ENCODE data around the gene DST. TPM values are rescaled to one million over a fixed set of nuclear protein-coding genes. Genes with fewer than 3 reads are reported as not detected.

The DST gene
- total and polyA plus RNA-seq, 2 donors (not counting 1 experiment from before 2014, with no cell fraction given) = 78.6 to 670 TPM

DNA sequence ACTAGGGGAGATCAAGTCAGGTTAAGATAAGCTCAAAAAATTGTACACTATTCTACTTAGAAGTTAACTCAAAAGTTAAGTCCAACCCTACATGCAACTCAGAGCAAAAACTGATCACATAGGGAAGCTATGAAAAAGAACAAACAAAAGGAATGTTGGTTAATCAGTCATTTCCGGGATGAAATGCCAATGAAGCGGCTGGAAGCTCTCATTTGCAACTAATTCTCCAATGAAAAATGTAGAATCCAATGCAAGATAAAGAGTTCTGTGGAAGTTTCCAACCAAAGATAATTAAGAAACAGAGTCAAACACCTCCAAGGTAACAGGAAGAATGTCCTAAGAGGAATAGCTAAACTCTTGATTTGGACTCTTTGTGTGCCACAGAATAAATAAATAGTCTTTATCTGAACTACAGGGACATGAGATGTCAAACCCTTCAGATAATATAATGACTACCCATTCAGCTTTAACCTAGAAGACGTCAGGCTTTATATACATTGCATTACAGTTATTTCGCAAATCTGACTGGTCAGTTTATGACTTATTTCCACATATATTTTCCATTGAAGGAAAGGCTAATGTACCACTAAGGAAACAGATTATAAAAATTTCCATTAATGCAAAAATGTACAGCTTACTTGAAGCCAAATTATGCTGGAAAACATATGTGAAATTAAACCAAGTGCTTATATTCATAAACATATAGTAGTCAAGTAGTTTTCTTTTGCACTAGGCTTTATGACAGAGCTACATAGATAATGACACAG, 48.0 kb upstream of the DST start:
- no peaks in the 10 kb centered on the region for H4K20me1 ChIP-seq (ENCODE audit: control insufficient read depth, extremely low read depth, insufficient read depth, low read length)
- H3K4me3 ChIP-seq (replicated peaks in 1 of 4; ENCODE audit: control extremely low read depth in 1 of 4, insufficient read depth in 1 of 4, low read depth in 3 of 4, low read length in 4 of 4) = peak overlapping the region; percentile 42 to 85 (median 50)
- peak overlapping the region; percentile 86 for H3K4me2 ChIP-seq (ENCODE audit: extremely low read depth, insufficient read depth, low read length)
- no peaks in the 10 kb centered on the region for H3K9me3 ChIP-seq (ENCODE audit: control insufficient read depth, insufficient read depth, low read depth, low read length)
- H3K36me3 ChIP-seq (ENCODE audit: control insufficient read depth, insufficient read depth, low read length) = no peaks in the 10 kb centered on the region
- H3K27ac ChIP-seq (ENCODE audit: insufficient read depth, low read length) = peak overlapping the region; percentile 77
- TF ChIP-seq, protein P1, sequence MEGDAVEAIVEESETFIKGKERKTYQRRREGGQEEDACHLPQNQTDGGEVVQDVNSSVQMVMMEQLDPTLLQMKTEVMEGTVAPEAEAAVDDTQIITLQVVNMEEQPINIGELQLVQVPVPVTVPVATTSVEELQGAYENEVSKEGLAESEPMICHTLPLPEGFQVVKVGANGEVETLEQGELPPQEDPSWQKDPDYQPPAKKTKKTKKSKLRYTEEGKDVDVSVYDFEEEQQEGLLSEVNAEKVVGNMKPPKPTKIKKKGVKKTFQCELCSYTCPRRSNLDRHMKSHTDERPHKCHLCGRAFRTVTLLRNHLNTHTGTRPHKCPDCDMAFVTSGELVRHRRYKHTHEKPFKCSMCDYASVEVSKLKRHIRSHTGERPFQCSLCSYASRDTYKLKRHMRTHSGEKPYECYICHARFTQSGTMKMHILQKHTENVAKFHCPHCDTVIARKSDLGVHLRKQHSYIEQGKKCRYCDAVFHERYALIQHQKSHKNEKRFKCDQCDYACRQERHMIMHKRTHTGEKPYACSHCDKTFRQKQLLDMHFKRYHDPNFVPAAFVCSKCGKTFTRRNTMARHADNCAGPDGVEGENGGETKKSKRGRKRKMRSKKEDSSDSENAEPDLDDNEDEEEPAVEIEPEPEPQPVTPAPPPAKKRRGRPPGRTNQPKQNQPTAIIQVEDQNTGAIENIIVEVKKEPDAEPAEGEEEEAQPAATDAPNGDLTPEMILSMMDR (conservative IDR thresholded peaks at IDR 0.05 in 1 of 2, IDR thresholded peaks at IDR 0.05 in 1 of 2; ENCODE audit: low read depth in 1 of 2, low read length in 2 of 2) = no peak
- TF ChIP-seq EZH2 (IDR thresholded peaks at IDR 0.05; ENCODE audit: low read length, missing control alignments) = no peak
- peaks cover 63% of the 10 kb centered on the region for H3K79me2 ChIP-seq (ENCODE audit: control insufficient read depth, insufficient read depth, low read length)
- H3K4me1 ChIP-seq (ENCODE audit: control insufficient read depth, extremely low read depth, insufficient read depth, low read length) = peaks cover 19% of the 10 kb centered on the region
- DNase-seq (ENCODE audit: low read depth in 2 of 2) = peak; percentile 71 to 89
- no peak overlapping the region for H3K9ac ChIP-seq (ENCODE audit: insufficient read depth, low read length)
- no peak overlapping the region for H2AFZ ChIP-seq (ENCODE audit: low read length)
- H3K27me3 ChIP-seq (ENCODE audit: control insufficient read depth, insufficient read depth, low read length) = no peaks in the 10 kb centered on the region

DNA sequence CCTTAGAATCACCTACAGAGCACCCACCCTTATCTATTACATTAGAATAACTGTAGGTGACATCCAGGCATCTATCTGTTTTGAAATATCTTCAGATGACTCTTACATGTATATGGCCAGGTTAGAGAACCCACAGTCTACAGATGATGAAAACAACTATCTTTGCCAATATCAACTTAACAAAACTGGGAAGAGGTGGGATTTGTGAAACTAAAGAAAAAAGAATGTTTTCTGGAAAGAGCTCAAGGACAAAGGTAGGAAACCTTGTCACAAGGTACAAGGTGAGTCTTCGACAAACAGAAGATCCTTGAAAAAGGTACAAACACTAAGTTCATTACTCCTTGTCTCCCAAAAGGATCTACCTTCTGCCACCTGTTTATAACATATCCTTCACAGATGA, 47.0 kb upstream of the DST start:
- peak overlapping the region in 3 of 4 experiments; percentile 42 to 85 (median 55) for H3K4me3 ChIP-seq (replicated peaks in 1 of 4; ENCODE audit: control extremely low read depth in 1 of 4, insufficient read depth in 1 of 4, low read depth in 3 of 4, low read length in 4 of 4)

DNA sequence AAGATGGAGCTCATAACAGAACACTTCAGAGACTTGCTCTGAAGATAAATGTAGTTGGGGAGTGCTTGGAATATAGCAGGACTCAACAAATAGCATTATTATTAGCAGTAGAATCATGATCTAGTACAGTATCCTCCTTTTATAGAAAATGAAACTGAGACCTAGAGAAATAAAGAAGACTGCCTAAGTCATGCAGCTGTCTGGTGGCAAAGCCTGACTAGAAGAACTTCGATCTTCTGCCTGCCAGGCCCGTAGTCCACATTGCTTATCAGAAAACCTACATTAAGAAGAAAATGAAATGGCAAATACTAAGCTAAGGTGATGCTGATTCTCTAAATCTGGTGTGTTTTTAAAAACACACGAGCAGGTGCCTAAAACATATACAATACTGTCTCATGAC, 46.4 kb upstream of the DST start:
- no peak overlapping the region for H3K9ac ChIP-seq (ENCODE audit: insufficient read depth, low read length)
- no peaks in the 10 kb centered on the region for H3K36me3 ChIP-seq (ENCODE audit: control insufficient read depth, insufficient read depth, low read length)
- H3K4me3 ChIP-seq (replicated peaks in 1 of 4; ENCODE audit: control extremely low read depth in 1 of 4, insufficient read depth in 1 of 4, low read depth in 3 of 4, low read length in 4 of 4) = peak overlapping the region; percentile 3 to 85 (median 48)
- TF ChIP-seq EZH2 (IDR thresholded peaks at IDR 0.05; ENCODE audit: low read length, missing control alignments) = no peak
- TF ChIP-seq, protein P1 (conservative IDR thresholded peaks at IDR 0.05 in 1 of 2, IDR thresholded peaks at IDR 0.05 in 1 of 2; ENCODE audit: low read depth in 1 of 2, low read length in 2 of 2) = no peak
- no peak for DNase-seq (ENCODE audit: low read depth in 2 of 2)
- H3K79me2 ChIP-seq (ENCODE audit: control insufficient read depth, insufficient read depth, low read length) = peaks cover 69% of the 10 kb centered on the region
- peak overlapping the region; percentile 86 for H3K4me2 ChIP-seq (ENCODE audit: extremely low read depth, insufficient read depth, low read length)
- H2AFZ ChIP-seq (ENCODE audit: low read length) = no peak overlapping the region
- no peaks in the 10 kb centered on the region for H3K9me3 ChIP-seq (ENCODE audit: control insufficient read depth, insufficient read depth, low read depth, low read length)
- peaks cover 21% of the 10 kb centered on the region for H3K4me1 ChIP-seq (ENCODE audit: control insufficient read depth, extremely low read depth, insufficient read depth, low read length)
- H3K27me3 ChIP-seq (ENCODE audit: control insufficient read depth, insufficient read depth, low read length) = no peaks in the 10 kb centered on the region
- peak overlapping the region; percentile 77 for H3K27ac ChIP-seq (ENCODE audit: insufficient read depth, low read length)
- H4K20me1 ChIP-seq (ENCODE audit: control insufficient read depth, extremely low read depth, insufficient read depth, low read length) = no peaks in the 10 kb centered on the region

More for the DNA sequence above, 47.0 kb upstream of the DST start:
- peak overlapping the region; percentile 77 for H3K27ac ChIP-seq (ENCODE audit: insufficient read depth, low read length)
- peaks cover 19% of the 10 kb centered on the region for H3K4me1 ChIP-seq (ENCODE audit: control insufficient read depth, extremely low read depth, insufficient read depth, low read length)
- no peak overlapping the region for H3K9ac ChIP-seq (ENCODE audit: insufficient read depth, low read length)
- no peaks in the 10 kb centered on the region for H3K27me3 ChIP-seq (ENCODE audit: control insufficient read depth, insufficient read depth, low read length)
- H3K36me3 ChIP-seq (ENCODE audit: control insufficient read depth, insufficient read depth, low read length) = no peaks in the 10 kb centered on the region
- TF ChIP-seq EZH2 (IDR thresholded peaks at IDR 0.05; ENCODE audit: low read length, missing control alignments) = no peak
- TF ChIP-seq, protein P1 (conservative IDR thresholded peaks at IDR 0.05 in 1 of 2, IDR thresholded peaks at IDR 0.05 in 1 of 2; ENCODE audit: low read depth in 1 of 2, low read length in 2 of 2) = no peak
- no peaks in the 10 kb centered on the region for H3K9me3 ChIP-seq (ENCODE audit: control insufficient read depth, insufficient read depth, low read depth, low read length)
- H3K79me2 ChIP-seq (ENCODE audit: control insufficient read depth, insufficient read depth, low read length) = peaks cover 68% of the 10 kb centered on the region
- H3K4me2 ChIP-seq (ENCODE audit: extremely low read depth, insufficient read depth, low read length) = peak overlapping the region; percentile 86
- H2AFZ ChIP-seq (ENCODE audit: low read length) = no peak overlapping the region
- H4K20me1 ChIP-seq (ENCODE audit: control insufficient read depth, extremely low read depth, insufficient read depth, low read length) = no peaks in the 10 kb centered on the region
- DNase-seq (ENCODE audit: low read depth in 2 of 2) = no peak
